Esophagus muscularis mucosa (tissue), 3 donors: ENCODE data around the gene CMTM1.

Source experiments
- CTCF ChIP-seq, 3 experiments: fragments of 200-600 bp in 2 of 3; fragments of 450-650 bp in 1 of 3; sonication (generic) in 2 of 3; IDR thresholded peaks; one replicate each; pipeline ENCODE4 v1.5.1; 2017 to 2019; ENCODE audit warnings: antibody characterized with exemption in 3 of 3, mild to moderate bottlenecking in 2 of 3, moderate library complexity in 1 of 3
- POLR2AphosphoS5 ChIP-seq, 2 donors: sonication (generic); formaldehyde crosslinking; IDR thresholded peaks; one replicate each; pipeline ENCODE4 v1.6.1; 2017; ENCODE audit warnings: antibody characterized with exemption in 2 of 2

GRCh38 chr16:66594739-66595138 lies 28.5 kb downstream of the CMTM1 start:
- TF ChIP-seq POLR2AphosphoS5 (IDR thresholded peaks at IDR 0.05) = no peak
- no peak for TF ChIP-seq CTCF (IDR thresholded peaks at IDR 0.05)
